Hematopoietic multipotent progenitor cell treated with erythropoietin and hydrocortisone succinate and interleukin-3 and kit ligand, for 15 days (in vitro differentiated cells): ENCODE measurements around the gene AKNA.

ENCODE experiments used
- DNase-seq: peaks from one replicate; pipeline ENCODE4 v3.0.0-alpha.2; 2015; ENCODE audit warnings: low spot score

Gene AKNA

GRCh38 chr9:114387680-114388356, at the start of gene AKNA:
Gene AKNA, minus strand, starts transcription at chr9:114387982. Its CDS starts 6,649 bp downstream, at chr9:114381333.
- DNase-seq, result no peak

- DNase-seq, result no peak
Measured at GRCh38 chr9:114437401-114437893, 49.7 kb upstream of the AKNA start.

- no peak for DNase-seq
Measured at GRCh38 chr9:114434878-114435311, 47.1 kb upstream of the AKNA start.

GRCh38 chr9:114433720-114434255, 46.0 kb upstream of the AKNA start:
- DNase-seq, result no peak

- no peak for DNase-seq
Measured at GRCh38 chr9:114433086-114433485, 45.3 kb upstream of the AKNA start.

GRCh38 chr9:114432323-114433067, 44.7 kb upstream of the AKNA start:
- no peak for DNase-seq

- DNase-seq, result no peak
Measured at GRCh38 chr9:114431770-114432169, 44.0 kb upstream of the AKNA start.

GRCh38 chr9:114431003-114431402, 43.2 kb upstream of the AKNA start:
- no peak for DNase-seq

GRCh38 chr9:114430457-114430856, 42.7 kb upstream of the AKNA start:
- no peak for DNase-seq

GRCh38 chr9:114429488-114429887, 41.7 kb upstream of the AKNA start:
- DNase-seq, result no peak

GRCh38 chr9:114428466-114428865, 40.7 kb upstream of the AKNA start:
- no peak for DNase-seq

- DNase-seq, result no peak
Measured at GRCh38 chr9:114427644-114428043, 39.9 kb upstream of the AKNA start.

- DNase-seq, result no peak
Measured at GRCh38 chr9:114426046-114426948, 38.5 kb upstream of the AKNA start.

GRCh38 chr9:114425126-114425525, 37.3 kb upstream of the AKNA start:
- no peak for DNase-seq

- DNase-seq, result no peak
Measured at GRCh38 chr9:114424126-114424525, 36.3 kb upstream of the AKNA start.

GRCh38 chr9:114423181-114423580, 35.4 kb upstream of the AKNA start:
- DNase-seq, result no peak

- no peak for DNase-seq
Measured at GRCh38 chr9:114421147-114421546, 33.4 kb upstream of the AKNA start.

- DNase-seq, result no peak
Measured at GRCh38 chr9:114419796-114420195, 32.0 kb upstream of the AKNA start.

- DNase-seq, result no peak
Measured at GRCh38 chr9:114418053-114418452, 30.3 kb upstream of the AKNA start.

- DNase-seq, result no peak
Measured at GRCh38 chr9:114417511-114417910, 29.7 kb upstream of the AKNA start.

GRCh38 chr9:114416906-114417305, 29.1 kb upstream of the AKNA start:
- no peak for DNase-seq

GRCh38 chr9:114416290-114416689, 28.5 kb upstream of the AKNA start:
- no peak for DNase-seq
